PC-3 (cell line): ENCODE results near the gene TNRC6C. TPM values are rescaled to one million over a fixed set of nuclear protein-coding genes. Genes with fewer than 3 reads are reported as not detected.

Source experiments
- ATAC-seq: fragments of 200-7000 bp; cut with Tn5 transposase; 2 replicates; pipeline ENCODE4 v1.9.1; 2020; ENCODE audit warnings: mild to moderate bottlenecking, moderate library complexity
- BruUV-seq: library from RNA; stranded (reverse); fragments of 400-500 nt; replicated peaks from 2 replicates; lab custom pipeline; 2021; lab: Mats Ljungman, UMichigan
- CTCF ChIA-PET: fragments of 300-600 bp; sonication (Branson Sonifier 250); formaldehyde crosslinking; loops from one replicate; lab custom pipeline; 2022; ENCODE audit warnings: antibody characterized with exemption; lab: Charles Lee
- POLR2A ChIA-PET: fragments of 300-600 bp; sonication (Branson Sonifier 250); formaldehyde crosslinking; loops from one replicate; lab custom pipeline; 2022; ENCODE audit warnings: antibody characterized with exemption; ENCODE audit not compliant: unreplicated experiment; lab: Charles Lee
- DNase-seq: peaks from one replicate; pipeline ENCODE4 v3.0.0-alpha.2; 2015
- H2AFZ ChIP-seq: fragments of 300-600 bp; sonication (generic); 2 replicates; pipeline ENCODE4 v1.6.0; 2016; ENCODE audit warnings: antibody characterized with exemption, low read length
- H3F3A ChIP-seq: fragments of 300-600 bp; sonication (generic); one replicate; pipeline ENCODE4 v1.6.0; 2017; ENCODE audit warnings: antibody characterized with exemption, low read length, control low read depth, mild to moderate bottlenecking; ENCODE audit not compliant: unreplicated experiment
- H3K27ac ChIP-seq: fragments of 300-600 bp; sonication (generic); 2 replicates; pipeline ENCODE4 v1.5.1; 2016; ENCODE audit warnings: mild to moderate bottlenecking, low read length
- H3K27me3 ChIP-seq: fragments of 300-600 bp; sonication (generic); 2 replicates; pipeline ENCODE4 v1.6.1; 2016; ENCODE audit warnings: low read length, mixed read lengths
- H3K36me3 ChIP-seq: fragments of 300-600 bp; sonication (generic); 2 replicates; pipeline ENCODE4 v1.6.1; 2016; ENCODE audit warnings: low read depth, mixed run types, low read length, mixed read lengths
- H3K4me1 ChIP-seq: fragments of 300-600 bp; sonication (generic); 2 replicates; pipeline ENCODE4 v1.5.1; 2016; ENCODE audit warnings: low read length; ENCODE audit not compliant: insufficient read depth
- H3K4me2 ChIP-seq: fragments of 300-600 bp; sonication (generic); 2 replicates; pipeline ENCODE4 v1.6.0; 2016; ENCODE audit warnings: low read length
- H3K4me3 ChIP-seq: fragments of 300-600 bp; sonication (generic); 2 replicates; pipeline ENCODE4 v1.5.1; 2016; ENCODE audit warnings: mild to moderate bottlenecking, low read length, mixed read lengths
- H3K79me2 ChIP-seq: fragments of 300-600 bp; sonication (generic); 2 replicates; pipeline ENCODE4 v1.6.1; 2017; ENCODE audit warnings: low read length, mixed read lengths
- H3K9ac ChIP-seq: fragments of 300-600 bp; sonication (generic); 2 replicates; pipeline ENCODE4 v1.6.0; 2016; ENCODE audit warnings: mild to moderate bottlenecking, low read length
- H3K9me2 ChIP-seq: fragments of 300-600 bp; sonication (generic); replicated peaks from 2 replicates; pipeline ENCODE4 v1.6.1; 2016; ENCODE audit warnings: mixed run types, low read length, mixed read lengths
- H3K9me3 ChIP-seq: fragments of 300-600 bp; sonication (generic); 2 replicates; pipeline ENCODE4 v1.6.1; 2016; ENCODE audit warnings: low read length, mixed read lengths
- H4K20me1 ChIP-seq: fragments of 300-600 bp; sonication (generic); 2 replicates; pipeline ENCODE4 v1.6.1; 2016; ENCODE audit warnings: low read length, mixed read lengths
- EZH2 ChIP-seq: fragments of 300-600 bp; sonication (generic); IDR thresholded peaks from one replicate; pipeline ENCODE4 v1.6.1; 2017; ENCODE audit warnings: antibody characterized with exemption, mild to moderate bottlenecking, low read length; ENCODE audit not compliant: unreplicated experiment
- EZH2phosphoT487 ChIP-seq: fragments of 300-600 bp; sonication (generic); IDR thresholded peaks from 2 replicates; pipeline ENCODE4 v1.6.1; 2018; ENCODE audit warnings: mild to moderate bottlenecking, antibody characterized with exemption, low read length, borderline replicate concordance
- intact Hi-C: fragments of 100-400 bp; cut with micrococcal nuclease; formaldehyde crosslinking; loops from 2 replicates; pipeline ENCODE4 v1.9.0; 2023
- total RNA-seq: library from RNA; depleted of rRNA; stranded (reverse); fragments of >200 nt; gene quantifications from 2 replicates; pipeline ENCODE4 v1.2.3, GENCODE V29; 2014
- TF ChIP-seq, protein P1 (sequence below): fragments of 300-600 bp; sonication (generic); conservative IDR thresholded peaks from 2 replicates; pipeline ENCODE4 v1.5.1; 2017; ENCODE audit warnings: antibody characterized with exemption, low read depth, mild to moderate bottlenecking, low read length

The TNRC6C gene
- total RNA-seq, 1 experiment from 2014 or later: 5.3 TPM

- no peak for ATAC-seq
- no peak overlapping the region for H3K4me2 ChIP-seq
- no peak for DNase-seq
- peaks cover 85% of the 10 kb centered on the region for H3K27me3 ChIP-seq
- H3F3A ChIP-seq: no peaks in the 10 kb centered on the region
- intact Hi-C loops: no loop called here
- H3K9ac ChIP-seq: no peak overlapping the region
- BruUV-seq: no TSS peak
- H3K4me3 ChIP-seq: no peak overlapping the region
- TF ChIP-seq EZH2 (no peak), EZH2phosphoT487 (no peak)
- TF ChIP-seq, protein P1, sequence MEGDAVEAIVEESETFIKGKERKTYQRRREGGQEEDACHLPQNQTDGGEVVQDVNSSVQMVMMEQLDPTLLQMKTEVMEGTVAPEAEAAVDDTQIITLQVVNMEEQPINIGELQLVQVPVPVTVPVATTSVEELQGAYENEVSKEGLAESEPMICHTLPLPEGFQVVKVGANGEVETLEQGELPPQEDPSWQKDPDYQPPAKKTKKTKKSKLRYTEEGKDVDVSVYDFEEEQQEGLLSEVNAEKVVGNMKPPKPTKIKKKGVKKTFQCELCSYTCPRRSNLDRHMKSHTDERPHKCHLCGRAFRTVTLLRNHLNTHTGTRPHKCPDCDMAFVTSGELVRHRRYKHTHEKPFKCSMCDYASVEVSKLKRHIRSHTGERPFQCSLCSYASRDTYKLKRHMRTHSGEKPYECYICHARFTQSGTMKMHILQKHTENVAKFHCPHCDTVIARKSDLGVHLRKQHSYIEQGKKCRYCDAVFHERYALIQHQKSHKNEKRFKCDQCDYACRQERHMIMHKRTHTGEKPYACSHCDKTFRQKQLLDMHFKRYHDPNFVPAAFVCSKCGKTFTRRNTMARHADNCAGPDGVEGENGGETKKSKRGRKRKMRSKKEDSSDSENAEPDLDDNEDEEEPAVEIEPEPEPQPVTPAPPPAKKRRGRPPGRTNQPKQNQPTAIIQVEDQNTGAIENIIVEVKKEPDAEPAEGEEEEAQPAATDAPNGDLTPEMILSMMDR: no peak
- no peaks in the 10 kb centered on the region for H3K79me2 ChIP-seq
- H3K36me3 ChIP-seq: no peaks in the 10 kb centered on the region
- H3K9me3 ChIP-seq: no peaks in the 10 kb centered on the region
- no peak overlapping the region for H2AFZ ChIP-seq
- CTCF ChIA-PET: no interaction called here
- H3K4me1 ChIP-seq: no peaks in the 10 kb centered on the region
- POLR2A ChIA-PET: interaction anchor here (0.7 kb wide), 1 partner anchor 341 kb away, joined by 4 read pairs; no protein-coding TSS in a partner anchor
- no peaks in the 10 kb centered on the region for H4K20me1 ChIP-seq
- no peak overlapping the region for H3K27ac ChIP-seq
- H3K9me2 ChIP-seq: no peaks in the 10 kb centered on the region
These were observed 35.4 kb upstream of the TNRC6C start for GRCh38 chr17:77923135-77923534.

DNA sequence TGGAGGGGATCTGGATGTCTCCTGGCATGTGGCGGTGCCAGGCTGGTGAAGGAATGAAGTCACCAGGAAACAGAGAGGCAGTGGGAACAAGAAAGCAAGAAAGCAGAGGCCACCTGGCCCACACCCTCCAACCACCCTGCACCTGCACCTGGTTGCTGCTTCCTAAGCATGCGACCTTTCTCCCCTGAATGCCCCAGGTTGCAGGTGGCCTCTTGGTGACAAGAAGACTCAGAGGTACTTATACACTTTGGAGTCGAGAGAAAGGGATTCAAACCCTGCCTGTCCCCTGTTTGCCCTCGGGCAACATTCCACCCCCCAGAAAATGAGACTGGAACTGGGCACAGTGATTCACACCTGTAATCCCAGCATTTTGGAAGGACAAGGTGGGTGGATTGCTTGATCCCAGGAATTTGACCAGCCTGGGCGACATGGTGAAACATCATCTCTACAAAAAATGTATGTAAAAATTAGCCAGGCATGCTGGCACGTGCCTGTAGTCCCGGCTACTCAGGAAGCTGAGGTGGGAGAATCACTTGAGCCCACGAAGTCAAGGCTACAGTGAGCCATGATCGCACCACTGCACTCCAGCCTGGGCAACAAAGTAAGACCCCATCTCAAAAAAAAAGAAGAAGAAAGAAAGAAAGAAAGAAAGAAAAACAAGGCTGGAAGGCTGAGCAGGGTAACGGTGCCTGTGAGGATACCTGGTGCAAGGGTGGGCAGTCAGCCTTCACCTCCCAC, 34.6 kb upstream of the TNRC6C start:
- no peak overlapping the region for H3K27ac ChIP-seq
- H3K36me3 ChIP-seq: no peaks in the 10 kb centered on the region
- no peak overlapping the region for H3K4me3 ChIP-seq
- POLR2A ChIA-PET: no interaction called here
- TF ChIP-seq EZH2phosphoT487 (no peak), EZH2 (no peak)
- TF ChIP-seq, protein P1: no peak
- no peaks in the 10 kb centered on the region for H3K79me2 ChIP-seq
- BruUV-seq: no TSS peak
- H3K4me2 ChIP-seq: no peak overlapping the region
- CTCF ChIA-PET: no interaction called here
- no peaks in the 10 kb centered on the region for H4K20me1 ChIP-seq
- H3K9me3 ChIP-seq: no peaks in the 10 kb centered on the region
- no peak overlapping the region for H2AFZ ChIP-seq
- intact Hi-C loops: no loop called here
- ATAC-seq: no peak
- H3F3A ChIP-seq: no peaks in the 10 kb centered on the region
- H3K27me3 ChIP-seq: peaks cover 88% of the 10 kb centered on the region
- DNase-seq: no peak
- H3K9ac ChIP-seq: no peak overlapping the region
- no peaks in the 10 kb centered on the region for H3K4me1 ChIP-seq
- H3K9me2 ChIP-seq: no peaks in the 10 kb centered on the region

- H3K4me1 ChIP-seq: no peaks in the 10 kb centered on the region
- BruUV-seq: no TSS peak
- TF ChIP-seq EZH2: no peak
- TF ChIP-seq EZH2phosphoT487: no peak
- TF ChIP-seq, protein P1: no peak
- DNase-seq (no peak), ATAC-seq (no peak)
- intact Hi-C loops: no loop called here
- H3K27ac ChIP-seq: no peak overlapping the region
- ChIA-PET POLR2A (no interaction called here), CTCF (no interaction called here)
- H3K79me2 ChIP-seq: no peaks in the 10 kb centered on the region
- no peak overlapping the region for H3K9ac ChIP-seq
- H3K27me3 ChIP-seq: peaks cover 88% of the 10 kb centered on the region
- no peak overlapping the region for H3K4me2 ChIP-seq
- H3F3A ChIP-seq: no peaks in the 10 kb centered on the region
- no peaks in the 10 kb centered on the region for H3K36me3 ChIP-seq
- no peaks in the 10 kb centered on the region for H3K9me3 ChIP-seq
- H4K20me1 ChIP-seq: no peaks in the 10 kb centered on the region
- no peak overlapping the region for H3K4me3 ChIP-seq
- no peak overlapping the region for H2AFZ ChIP-seq
- no peaks in the 10 kb centered on the region for H3K9me2 ChIP-seq
These were observed 33.7 kb upstream of the TNRC6C start for GRCh38 chr17:77924757-77925336.
